ENCODE data around the gene RNU6-1.

Gene RNU6-1

DNA sequence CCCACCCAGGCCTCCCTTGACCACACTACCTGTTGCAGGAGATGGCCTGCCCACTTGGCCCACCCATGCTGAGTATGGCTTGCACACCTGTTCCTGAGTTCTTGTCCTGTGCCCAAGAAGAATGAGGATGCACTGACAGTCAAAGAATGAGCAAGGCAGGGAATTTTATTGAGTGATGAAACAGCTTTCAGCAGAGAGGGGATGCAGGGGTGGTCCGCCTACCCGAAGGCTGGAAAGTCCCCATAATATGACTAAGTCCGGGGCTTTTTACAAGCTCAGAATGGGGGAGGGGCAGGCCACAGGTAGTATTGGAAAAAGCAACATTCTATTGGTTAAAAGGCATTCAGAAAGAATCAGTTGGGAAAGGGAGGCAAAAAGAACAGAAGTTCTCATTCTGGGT lies 29.9 kb upstream of the RNU6-1 start:
- FAIRE-seq (no peak), DNase-seq (ENCODE audit: insufficient read length, low spot score) (no peak)
- no peak for TF ChIP-seq POLR2A (IDR thresholded peaks at IDR 0.05; ENCODE audit: low read depth, low read length)

DNA sequence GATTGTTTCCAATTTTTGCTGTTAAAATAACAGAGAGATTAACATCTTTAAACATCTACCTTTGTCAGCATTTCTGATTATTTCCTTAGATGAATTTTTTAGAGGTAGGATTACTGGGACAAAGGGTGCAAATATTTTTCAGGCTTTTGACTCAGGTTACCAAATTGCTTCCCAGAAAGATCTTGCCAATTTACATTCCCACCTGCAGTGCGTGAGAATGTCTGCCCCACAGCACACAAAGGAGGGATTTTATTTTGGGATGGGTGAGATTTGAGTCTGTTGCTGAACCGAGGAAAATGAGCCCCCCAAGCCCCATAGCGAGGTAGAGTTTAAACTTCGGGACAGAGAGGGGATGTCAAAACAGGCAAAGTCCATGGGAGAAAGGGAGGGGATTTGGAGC lies 25.9 kb upstream of the RNU6-1 start:
- no peak for FAIRE-seq
- no peak for TF ChIP-seq POLR2A (IDR thresholded peaks at IDR 0.05; ENCODE audit: low read depth, low read length)
- no peak for DNase-seq (ENCODE audit: insufficient read length, low spot score)

DNA sequence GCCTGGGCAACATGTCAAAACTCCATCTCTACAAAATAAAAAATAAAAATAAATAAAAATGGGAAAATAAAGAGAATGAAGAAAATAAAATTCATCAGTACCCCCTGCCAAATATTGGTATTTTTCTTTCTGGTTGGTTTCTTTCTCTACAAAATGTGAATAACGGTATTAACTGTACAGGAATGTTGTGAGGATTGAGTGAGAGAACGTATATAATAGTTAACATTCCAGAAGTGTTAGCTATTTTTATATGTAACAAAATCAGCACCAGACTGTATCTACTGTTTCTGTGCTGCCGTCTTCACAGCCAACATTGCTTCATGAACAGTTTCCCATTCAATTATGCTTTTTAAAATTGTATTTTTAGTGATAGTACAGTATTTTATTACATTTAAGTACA lies 25.5 kb upstream of the RNU6-1 start:
- FAIRE-seq = no peak
- DNase-seq (ENCODE audit: insufficient read length, low spot score) = no peak
- no peak for TF ChIP-seq POLR2A (IDR thresholded peaks at IDR 0.05; ENCODE audit: low read depth, low read length)

DNA sequence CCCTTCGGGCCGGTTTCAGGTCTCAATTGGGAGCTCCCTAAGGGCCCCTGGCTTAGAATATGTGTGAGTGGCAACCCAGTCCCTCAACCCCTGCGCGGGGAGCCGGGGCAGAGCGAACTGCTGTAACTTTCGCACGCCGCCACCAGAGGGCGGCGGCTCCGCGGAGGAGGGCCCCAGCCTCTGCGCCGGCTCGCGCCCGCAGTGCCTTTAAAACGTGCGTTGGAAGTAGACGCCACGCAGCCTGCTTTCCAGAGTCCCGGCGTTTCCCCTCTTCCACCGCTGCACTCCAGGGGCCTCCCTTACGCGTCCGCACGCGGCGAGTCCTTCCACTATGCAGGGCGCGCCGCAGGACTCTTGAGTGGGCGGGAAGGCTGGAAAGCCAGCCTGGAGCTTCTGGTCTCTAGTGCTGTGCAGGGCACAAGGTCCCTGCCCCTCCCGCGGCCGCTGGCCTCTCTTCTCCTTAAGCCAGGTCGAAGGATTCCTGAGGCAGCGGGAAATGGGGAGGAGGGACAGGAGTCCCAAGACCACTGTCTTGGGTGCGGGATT lies 23.7 kb upstream of the RNU6-1 start:
- FAIRE-seq (no peak), DNase-seq (ENCODE audit: insufficient read length, low spot score) (peak; percentile 52)
- no peak for TF ChIP-seq POLR2A (IDR thresholded peaks at IDR 0.05; ENCODE audit: low read depth, low read length)

DNA sequence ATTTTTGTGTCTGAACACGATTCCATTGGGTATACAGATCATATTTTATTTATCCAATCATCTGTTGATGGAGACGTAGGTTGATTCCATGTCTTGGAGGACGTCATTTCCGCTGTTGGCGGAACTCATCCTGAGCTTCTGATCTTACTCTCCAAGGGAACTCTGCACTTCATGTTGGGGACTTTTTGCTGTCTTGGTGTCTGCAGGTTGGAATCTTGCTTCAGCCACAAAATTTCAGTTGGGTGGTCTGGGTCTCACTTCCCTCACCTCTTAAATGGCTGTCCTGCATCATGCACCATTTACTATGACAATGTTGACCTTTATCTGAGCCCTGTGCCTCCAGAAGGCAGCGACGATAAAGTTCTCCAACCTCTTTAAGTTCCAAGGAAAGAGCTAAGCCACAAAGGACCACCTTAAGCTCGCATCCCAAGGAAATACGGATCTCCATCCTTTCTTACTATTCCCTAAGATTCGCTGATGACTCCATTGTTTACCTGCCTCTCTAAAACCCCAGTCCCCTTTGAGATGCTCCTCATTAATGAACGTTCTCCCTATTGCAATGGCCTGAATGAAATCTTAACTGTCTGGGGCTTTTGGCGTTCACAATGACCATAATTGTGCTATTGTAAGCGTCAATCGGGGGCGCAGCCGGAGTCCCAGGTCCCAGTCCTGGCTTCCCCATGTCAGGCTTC lies 23.1 kb upstream of the RNU6-1 start:
- no peak for TF ChIP-seq POLR2A (IDR thresholded peaks at IDR 0.05; ENCODE audit: low read depth, low read length)
- FAIRE-seq = no peak

DNA sequence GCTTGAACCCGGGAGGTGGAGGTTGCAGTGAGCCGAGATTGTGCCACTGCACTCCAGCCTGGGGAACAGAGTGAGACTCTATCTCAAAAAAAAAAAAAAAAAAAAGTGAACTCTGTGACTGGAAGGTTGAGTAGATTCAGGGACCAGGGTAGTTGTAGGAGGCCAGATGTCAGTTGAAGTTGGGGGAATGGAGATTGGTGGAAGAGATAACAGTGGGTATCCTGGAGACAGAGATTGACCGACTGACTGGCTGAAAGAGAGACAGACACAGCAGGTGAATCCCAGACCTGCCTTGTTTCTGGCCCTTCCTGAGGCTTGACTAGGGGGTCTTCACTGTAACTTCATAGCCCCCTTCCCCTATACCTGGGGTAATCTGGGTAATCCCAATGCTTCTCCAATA lies 22.1 kb upstream of the RNU6-1 start:
- TF ChIP-seq POLR2A (IDR thresholded peaks at IDR 0.05; ENCODE audit: low read depth, low read length) = no peak
- DNase-seq (ENCODE audit: insufficient read length, low spot score) = no peak
- FAIRE-seq = no peak

More for the DNA sequence above, 23.1 kb upstream of the RNU6-1 start:
- DNase-seq (ENCODE audit: insufficient read length, low spot score) = no peak

DNA sequence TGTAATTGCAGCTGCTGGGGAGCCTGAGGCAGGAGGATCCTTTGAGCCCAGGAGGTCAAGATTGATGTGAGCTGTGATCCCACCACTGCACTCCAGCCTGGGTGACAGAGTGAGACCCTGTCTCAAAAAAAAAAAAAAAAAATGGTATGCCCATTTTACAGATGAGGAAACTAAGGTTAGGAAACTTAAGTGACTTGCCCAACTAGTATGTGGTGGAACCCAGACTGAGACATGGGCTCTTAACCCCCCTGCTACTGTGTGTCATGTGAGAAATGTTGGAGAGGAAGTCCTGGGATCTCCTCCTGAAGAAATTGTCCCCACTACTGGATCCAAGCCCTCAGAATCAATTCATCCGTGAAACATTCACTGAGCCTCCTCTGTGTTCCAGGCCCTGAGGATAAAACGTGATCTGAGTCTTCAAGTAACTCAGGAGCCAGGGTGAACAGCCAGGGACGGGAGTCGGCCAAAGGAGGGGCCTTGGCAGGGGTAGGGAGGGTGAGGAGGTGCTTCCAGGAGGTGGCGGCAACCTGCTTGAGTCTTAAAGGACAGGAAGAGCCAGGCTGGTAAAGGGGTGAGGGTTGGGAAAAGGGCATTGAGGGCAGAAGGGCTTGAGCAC lies 19.6 kb upstream of the RNU6-1 start:
- TF ChIP-seq POLR2A (IDR thresholded peaks at IDR 0.05; ENCODE audit: low read depth, low read length) = no peak
- DNase-seq (ENCODE audit: insufficient read length, low spot score) (no peak), FAIRE-seq (no peak)

DNA sequence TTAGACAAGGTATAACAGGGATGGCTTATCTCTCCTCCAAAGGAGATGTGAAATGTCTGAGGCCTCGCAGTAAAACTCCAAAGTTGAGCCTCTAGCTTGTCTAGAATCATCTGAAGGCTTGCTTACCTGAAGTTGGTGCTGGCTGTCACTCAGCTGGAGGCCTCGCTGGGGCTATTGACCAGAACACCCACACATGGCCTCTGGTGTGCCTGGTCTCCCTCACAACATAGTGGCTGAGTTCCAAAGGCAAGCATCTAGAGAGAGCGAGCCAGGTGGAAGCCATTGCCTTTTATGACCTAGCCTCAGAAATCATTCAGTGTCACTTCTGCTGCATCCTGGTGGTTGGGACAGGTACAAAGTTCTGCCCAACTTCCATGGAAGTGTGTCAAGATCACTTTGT lies 17.4 kb upstream of the RNU6-1 start:
- DNase-seq (ENCODE audit: insufficient read length, low spot score) = no peak
- FAIRE-seq = no peak
- TF ChIP-seq POLR2A (IDR thresholded peaks at IDR 0.05; ENCODE audit: low read depth, low read length) = no peak

DNA sequence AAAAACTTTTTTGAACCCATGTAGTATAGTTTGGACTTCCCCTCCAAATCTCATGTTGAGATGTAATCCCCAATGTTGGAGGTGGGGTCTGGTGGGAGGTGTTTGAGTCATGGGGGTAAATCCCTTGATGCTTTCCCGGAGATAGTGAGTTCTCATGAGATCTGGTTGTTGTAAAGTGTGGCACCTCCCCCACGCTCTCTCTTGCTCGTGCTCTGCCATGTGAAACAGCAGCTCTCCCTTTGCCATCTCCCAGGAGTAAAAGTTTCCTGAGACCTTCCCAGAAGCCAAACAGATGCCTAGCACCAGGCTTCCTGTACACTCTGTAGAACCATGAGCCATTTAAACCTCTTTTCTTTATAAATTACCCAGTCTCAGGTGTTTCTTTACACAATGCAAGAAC lies 16.0 kb upstream of the RNU6-1 start:
- FAIRE-seq (no peak), DNase-seq (ENCODE audit: insufficient read length, low spot score) (no peak)
- no peak for TF ChIP-seq POLR2A (IDR thresholded peaks at IDR 0.05; ENCODE audit: low read depth, low read length)

DNA sequence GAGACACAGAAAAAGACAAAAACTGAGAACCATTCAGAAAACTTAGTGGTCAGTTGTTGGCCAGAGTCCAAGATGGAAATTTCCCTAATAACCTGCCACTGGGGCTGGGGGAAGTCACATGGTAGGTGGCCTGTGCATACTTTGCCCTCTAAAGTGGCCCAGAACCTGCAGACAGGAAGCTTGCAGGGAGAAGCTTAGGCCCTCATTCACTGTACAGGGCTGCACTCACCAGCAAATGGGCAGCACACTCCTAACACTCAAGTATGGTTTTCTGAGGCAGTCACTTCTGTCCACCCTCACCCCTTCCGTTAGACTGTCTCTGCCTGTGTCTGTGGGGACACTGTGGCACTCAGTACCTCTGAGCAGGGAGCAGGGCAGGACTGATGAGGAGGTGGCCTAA lies 14.5 kb upstream of the RNU6-1 start:
- DNase-seq (ENCODE audit: insufficient read length, low spot score) (no peak), FAIRE-seq (no peak)
- TF ChIP-seq POLR2A (IDR thresholded peaks at IDR 0.05; ENCODE audit: low read depth, low read length) = no peak

DNA sequence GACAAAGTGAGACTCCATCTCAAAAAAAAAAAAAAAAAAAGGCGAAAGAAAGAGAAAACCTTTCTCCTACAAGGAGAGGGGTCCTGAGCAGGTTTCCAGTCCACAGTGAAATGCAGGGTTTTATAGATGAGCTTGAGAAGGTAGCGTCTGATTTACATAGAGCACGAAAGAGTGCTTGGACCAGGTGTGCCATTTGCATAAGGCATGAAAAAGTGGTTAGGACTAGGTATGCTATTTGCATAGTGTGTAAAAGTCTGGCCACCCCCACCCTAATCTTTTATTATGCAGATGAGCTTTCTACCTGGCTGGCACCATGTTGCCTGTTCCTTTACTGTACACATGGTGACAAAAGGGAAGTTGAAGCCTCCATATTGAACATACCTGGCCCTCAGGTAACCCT lies 13.6 kb upstream of the RNU6-1 start:
- FAIRE-seq = no peak
- TF ChIP-seq POLR2A (IDR thresholded peaks at IDR 0.05; ENCODE audit: low read depth, low read length) = no peak

DNA sequence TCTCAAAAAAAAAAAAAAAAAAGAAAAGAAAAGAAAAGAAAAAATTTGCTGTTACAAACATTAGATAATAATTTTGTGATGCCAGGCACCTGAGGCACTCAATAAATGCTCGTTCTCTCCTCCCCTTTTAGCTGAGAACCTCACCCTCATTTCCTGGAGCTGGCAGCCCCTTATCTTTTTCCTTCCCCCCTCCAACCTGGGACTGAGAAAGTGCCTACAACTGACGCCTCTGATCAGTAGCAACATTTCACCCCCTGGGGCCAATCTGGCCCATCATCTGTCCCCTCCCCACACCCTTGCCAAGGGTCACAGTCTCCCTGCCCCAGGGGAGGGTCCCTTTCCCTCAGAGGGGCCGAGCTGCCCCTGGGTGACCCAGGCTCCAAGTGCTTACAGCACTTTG lies 12.6 kb upstream of the RNU6-1 start:
- TF ChIP-seq POLR2A (IDR thresholded peaks at IDR 0.05; ENCODE audit: low read depth, low read length) = no peak
- FAIRE-seq (no peak), DNase-seq (ENCODE audit: insufficient read length, low spot score) (no peak)

More for the DNA sequence above, 13.6 kb upstream of the RNU6-1 start:
- DNase-seq (ENCODE audit: insufficient read length, low spot score) = no peak

DNA sequence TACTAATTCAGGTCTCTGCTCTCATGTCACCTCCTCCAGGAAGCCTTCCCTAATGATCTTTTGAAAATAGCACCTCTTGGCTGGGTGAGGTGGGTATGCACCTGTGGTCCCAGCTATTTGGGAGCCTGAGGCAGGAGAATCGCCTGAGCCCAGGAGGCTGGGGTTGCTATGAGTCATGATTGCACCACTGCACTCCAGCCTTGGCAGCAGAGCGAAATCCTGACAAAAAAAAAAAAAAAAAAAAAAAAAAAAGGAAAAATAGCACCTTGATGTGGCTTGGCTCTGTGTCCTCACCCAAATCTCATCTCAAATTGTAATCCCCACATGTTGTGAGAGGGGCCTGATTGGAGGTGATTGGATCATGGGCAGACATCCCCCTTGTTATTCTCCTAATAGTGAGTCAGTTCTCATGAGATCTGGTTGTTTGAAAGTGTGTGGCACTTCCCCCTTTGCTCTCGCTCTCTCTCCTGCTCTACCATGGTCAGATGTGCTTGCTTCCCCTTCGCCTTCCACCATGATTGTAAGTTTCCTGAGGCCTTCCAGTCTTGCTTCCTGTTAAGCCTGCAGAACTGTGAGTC lies 11.2 kb upstream of the RNU6-1 start:
- DNase-seq (ENCODE audit: insufficient read length, low spot score) (no peak), FAIRE-seq (no peak)
- no peak for TF ChIP-seq POLR2A (IDR thresholded peaks at IDR 0.05; ENCODE audit: low read depth, low read length)

DNA sequence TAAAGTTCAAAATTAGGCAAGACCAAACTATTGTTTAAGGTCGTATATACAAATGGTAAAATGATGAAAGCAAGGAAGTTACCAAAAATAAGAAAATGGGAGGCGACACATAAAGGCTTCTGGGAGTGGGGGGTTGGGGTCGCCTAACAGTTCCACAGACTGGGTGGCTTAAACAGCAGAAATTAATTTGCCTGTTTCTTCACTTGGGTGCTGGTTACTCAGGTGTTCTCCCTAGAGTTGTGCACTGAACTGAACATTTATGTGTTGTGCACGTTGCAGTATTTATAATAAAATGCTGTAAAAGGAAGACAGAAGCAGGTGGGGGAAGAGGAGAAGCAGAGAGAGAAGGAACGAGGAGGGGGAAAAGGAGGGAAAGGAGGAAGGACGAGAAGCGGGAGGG lies 10.5 kb upstream of the RNU6-1 start:
- TF ChIP-seq POLR2A (IDR thresholded peaks at IDR 0.05; ENCODE audit: low read depth, low read length) = no peak
- DNase-seq (ENCODE audit: insufficient read length, low spot score) (no peak), FAIRE-seq (no peak)

DNA sequence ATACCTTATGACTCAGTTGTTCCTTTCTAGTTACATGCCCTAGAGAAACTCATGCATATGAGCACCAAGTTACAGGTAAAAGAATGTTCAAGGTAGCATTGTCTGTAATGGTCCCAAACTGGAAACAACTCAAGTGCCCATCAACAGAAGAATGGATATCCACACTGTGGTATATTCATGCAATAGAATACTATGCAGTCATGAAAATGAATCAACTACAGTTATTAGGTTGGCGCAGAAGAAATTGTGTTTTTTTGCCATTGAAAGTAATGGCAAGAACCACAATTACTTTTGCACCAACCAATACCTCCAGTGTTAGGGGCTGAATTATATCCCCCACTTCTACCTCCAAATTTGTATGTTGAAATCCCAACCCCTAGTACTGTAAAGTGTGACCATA lies 9.7 kb upstream of the RNU6-1 start:
- no peak for TF ChIP-seq POLR2A (IDR thresholded peaks at IDR 0.05; ENCODE audit: low read depth, low read length)
- no peak for DNase-seq (ENCODE audit: insufficient read length, low spot score)
- FAIRE-seq = no peak

All from H54 (cell line).